GM19025 (cell line): ENCODE results near the gene SYAP1.
"Not testable (repeated sequence)": the region's sequence is repeated elsewhere in the genome, so short reads cannot be mapped to it uniquely, and the experiment has no call there.

Experiments used
- ATAC-seq: cut with Tn5 transposase; IDR thresholded peaks from one replicate; pipeline ENCODE4 v1.9.1; 2021; ENCODE audit warnings: mild to moderate bottlenecking, low read depth, moderate library complexity; ENCODE audit not compliant: unreplicated experiment

The SYAP1 gene

GRCh38 chrX:16722481-16722880 is 3.1 kb downstream of the SYAP1 start:
- no peak for ATAC-seq

GRCh38 chrX:16725072-16725471 is 5.7 kb downstream of the SYAP1 start:
- no peak for ATAC-seq

- peak; percentile 78 for ATAC-seq
Observed at GRCh38 chrX:16726347-16726988, 7.1 kb downstream of the SYAP1 start.

- ATAC-seq, result no peak
Observed at GRCh38 chrX:16727637-16728036, 8.2 kb downstream of the SYAP1 start.

GRCh38 chrX:16730450-16730849 is 11.0 kb downstream of the SYAP1 start:
- no peak for ATAC-seq

GRCh38 chrX:16733013-16733412 is 13.6 kb downstream of the SYAP1 start:
- no peak for ATAC-seq

- no peak for ATAC-seq
Observed at GRCh38 chrX:16737024-16737423, 17.6 kb downstream of the SYAP1 start.

- ATAC-seq, result no peak
Observed at GRCh38 chrX:16739574-16739973, 20.2 kb downstream of the SYAP1 start.

- ATAC-seq, result no peak
Observed at GRCh38 chrX:16743604-16744325, 24.4 kb downstream of the SYAP1 start.

GRCh38 chrX:16745102-16745501 is 25.7 kb downstream of the SYAP1 start:
- no peak for ATAC-seq

GRCh38 chrX:16745659-16746058 is 26.2 kb downstream of the SYAP1 start:
- ATAC-seq, result no peak

- no peak for ATAC-seq
Observed at GRCh38 chrX:16748425-16748824, 29.0 kb downstream of the SYAP1 start.

GRCh38 chrX:16750136-16750535 is 30.7 kb downstream of the SYAP1 start:
- no peak for ATAC-seq

GRCh38 chrX:16754019-16754418 is 34.6 kb downstream of the SYAP1 start:
- ATAC-seq, result no peak

GRCh38 chrX:16756724-16757123 is 37.3 kb downstream of the SYAP1 start:
- ATAC-seq, result no peak

- ATAC-seq, result not testable (repeated sequence)
Observed at GRCh38 chrX:16761500-16761899, 42.1 kb downstream of the SYAP1 start.

- ATAC-seq, result no peak
Observed at GRCh38 chrX:16762579-16762978, 43.2 kb downstream of the SYAP1 start.

GRCh38 chrX:16765594-16765993 is 46.2 kb downstream of the SYAP1 start:
- ATAC-seq, result no peak

GRCh38 chrX:16770970-16771482 is 51.6 kb downstream of the SYAP1 start:
- no peak for ATAC-seq

GRCh38 chrX:16771483-16772398 is 52.3 kb downstream of the SYAP1 start:
- no peak for ATAC-seq

GRCh38 chrX:16772460-16772859 is 53.0 kb downstream of the SYAP1 start:
- no peak for ATAC-seq
